Measurements from ENCODE around the gene RGPD8.
"Not testable (repeated sequence)": the region's sequence is repeated elsewhere in the genome, so short reads cannot be mapped to it uniquely, and the experiment has no call there.

Gene RGPD8

DNA sequence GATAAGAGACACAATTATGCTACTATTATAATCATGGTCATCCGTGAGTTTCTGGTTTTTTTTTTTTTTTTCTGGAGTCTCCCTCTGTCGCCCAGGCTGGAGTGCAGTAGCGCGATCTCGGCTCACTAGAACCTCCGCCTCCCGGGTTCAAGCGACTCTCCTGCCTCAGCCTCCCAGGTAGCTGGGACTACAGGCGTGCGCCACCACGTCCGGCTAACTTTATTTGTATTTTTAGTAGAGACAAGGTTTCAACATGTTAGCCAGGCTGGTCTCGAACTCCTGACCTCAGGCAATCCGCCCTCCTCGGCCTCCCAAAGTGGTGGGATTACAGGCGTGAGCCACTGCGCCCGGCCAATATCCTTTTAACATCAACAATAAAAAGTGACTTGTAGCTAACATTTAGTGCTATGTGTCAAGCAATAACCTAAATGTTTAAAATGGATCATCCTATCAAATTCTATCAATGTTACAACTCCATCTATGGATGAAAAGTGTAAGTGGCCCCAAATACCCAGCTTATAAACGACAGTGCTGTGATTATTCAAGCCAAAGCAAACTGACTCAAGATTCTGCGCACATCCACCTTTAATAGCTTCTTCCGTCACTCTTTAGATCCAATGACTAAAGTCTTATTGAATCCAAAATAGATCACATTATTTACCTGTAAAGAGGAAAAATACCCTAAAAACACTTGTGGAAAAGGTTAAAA, 1.7 kb downstream of the RGPD8 start:
- DNase-seq (ENCODE audit: low read depth) = peak; percentile 52
- H3K4me3 ChIP-seq (ENCODE audit: low read depth, low read length) = not testable (repeated sequence)

DNA sequence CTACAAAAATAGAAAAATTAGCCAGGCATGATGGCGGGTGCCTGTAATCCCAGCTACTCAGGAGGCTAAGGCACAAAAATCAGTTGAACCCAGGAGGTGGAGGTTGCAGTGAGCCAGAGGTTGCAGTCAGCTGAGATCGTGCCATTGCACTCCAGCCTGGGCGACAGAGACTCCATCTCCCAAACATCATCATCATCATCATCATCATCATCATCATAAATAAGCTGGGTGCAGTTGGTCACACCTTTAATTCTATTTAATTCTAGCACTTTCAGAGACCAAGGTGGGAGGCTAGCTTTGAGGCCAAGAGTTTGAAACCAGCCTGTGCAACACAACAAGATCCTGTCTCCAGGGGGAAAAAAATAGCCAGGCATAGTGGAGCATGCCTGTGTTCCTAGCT, 8.9 kb downstream of the RGPD8 start:
- DNase-seq (ENCODE audit: low read depth); H3K4me3 ChIP-seq (ENCODE audit: low read depth, low read length): not testable (repeated sequence)

DNA sequence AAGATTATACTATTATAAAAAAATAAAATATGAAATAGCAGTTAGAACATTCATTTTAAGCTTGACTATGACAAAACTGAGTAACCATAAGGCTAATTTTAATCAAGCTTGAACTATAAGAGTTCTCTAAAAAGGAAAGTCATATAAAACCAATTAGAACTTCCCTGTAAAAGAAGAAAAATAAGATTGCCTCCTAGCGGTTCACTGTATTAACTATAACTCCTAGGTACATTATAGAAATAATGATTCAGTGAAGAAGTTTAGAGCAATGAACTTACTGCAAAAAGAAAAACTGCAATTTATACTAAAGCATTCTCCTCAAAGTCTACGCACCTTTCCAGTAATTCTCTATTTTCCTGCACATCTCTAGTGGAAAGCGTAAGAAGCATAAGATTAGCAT, 16.6 kb downstream of the RGPD8 start:
- H3K4me3 ChIP-seq (ENCODE audit: low read depth, low read length) = not testable (repeated sequence)
- DNase-seq (ENCODE audit: low read depth) = peak; percentile 18

DNA sequence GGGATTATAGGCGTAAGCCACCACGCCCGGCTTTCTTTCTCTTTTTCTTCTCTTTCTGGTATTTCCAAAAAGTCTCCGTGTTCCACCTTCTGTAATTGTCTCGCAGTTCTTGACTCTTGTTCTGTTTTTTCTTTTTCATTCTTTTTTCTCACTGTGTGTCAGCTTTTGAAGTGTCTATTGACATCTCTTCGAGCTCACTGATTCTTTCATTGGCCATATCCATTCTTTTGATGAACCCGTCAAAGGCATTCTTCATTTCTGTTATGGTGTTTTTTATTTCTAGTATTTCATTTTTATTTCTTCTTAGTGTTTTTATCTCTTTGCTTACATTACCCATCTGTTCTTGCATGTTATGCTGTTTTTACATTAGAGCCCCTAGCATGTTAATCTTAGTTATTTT, 73.4 kb downstream of the RGPD8 start:
- not testable (repeated sequence) for DNase-seq (ENCODE audit: low read depth); H3K4me3 ChIP-seq (ENCODE audit: low read depth, low read length)

DNA sequence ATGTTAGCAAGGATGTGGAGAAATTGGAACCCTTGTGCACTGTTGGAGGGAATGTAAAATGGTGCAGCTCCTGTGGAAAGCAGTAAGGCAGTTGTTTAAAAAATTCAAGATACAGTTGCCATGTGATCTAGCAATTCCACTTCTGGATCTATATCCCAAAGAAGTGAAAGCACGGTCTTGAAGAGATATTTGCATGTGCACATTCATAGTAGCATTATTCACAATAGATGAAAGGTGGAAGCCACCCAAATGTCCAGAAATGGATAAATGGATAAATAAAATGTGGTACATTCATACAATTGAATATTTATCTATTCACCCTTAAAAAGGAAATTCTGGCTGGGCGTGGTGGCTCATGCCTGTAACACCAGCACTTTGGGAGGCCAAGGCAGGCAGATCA, 79.1 kb downstream of the RGPD8 start:
- H3K4me3 ChIP-seq (ENCODE audit: low read depth, low read length); DNase-seq (ENCODE audit: low read depth): not testable (repeated sequence)

DNA sequence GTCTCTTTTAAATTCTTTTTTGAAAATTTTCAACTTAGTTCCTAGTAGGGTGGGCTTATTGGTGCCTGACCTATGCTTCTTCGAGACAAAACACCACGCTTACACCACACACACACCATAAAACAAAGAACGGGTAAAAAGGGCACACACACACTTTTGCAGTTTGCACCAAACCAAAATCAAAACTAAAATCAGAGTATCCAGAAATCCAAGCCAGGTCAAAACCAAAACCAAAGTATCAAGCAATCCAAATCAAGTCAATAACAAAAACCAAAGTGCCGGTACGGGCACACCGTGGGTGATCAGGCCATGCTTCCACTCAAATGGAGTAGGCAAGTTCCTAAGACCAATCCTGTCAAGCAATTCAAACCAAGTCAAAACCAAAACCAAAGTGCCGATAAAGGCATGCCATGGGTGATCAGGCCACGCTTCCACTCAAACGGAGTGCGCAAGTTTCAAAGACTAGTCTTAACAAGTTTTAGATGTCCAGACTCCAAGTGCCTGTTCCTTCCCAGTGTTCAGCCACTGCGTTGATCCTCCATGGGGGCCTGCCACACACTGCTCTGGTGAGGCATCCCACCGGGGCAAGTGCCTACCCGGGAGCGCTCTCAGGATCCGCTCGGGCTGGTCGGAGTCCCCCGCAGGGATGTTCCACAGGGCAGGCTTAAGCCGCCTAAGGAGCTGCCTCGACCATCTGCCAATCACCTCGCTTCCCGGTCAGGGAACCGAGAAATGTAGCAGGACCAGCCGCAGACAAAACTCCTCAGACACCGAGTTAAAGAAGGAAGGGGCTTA, 80.4 kb downstream of the RGPD8 start:
- not testable (repeated sequence) for H3K4me3 ChIP-seq (ENCODE audit: low read depth, low read length); DNase-seq (ENCODE audit: low read depth)

DNA sequence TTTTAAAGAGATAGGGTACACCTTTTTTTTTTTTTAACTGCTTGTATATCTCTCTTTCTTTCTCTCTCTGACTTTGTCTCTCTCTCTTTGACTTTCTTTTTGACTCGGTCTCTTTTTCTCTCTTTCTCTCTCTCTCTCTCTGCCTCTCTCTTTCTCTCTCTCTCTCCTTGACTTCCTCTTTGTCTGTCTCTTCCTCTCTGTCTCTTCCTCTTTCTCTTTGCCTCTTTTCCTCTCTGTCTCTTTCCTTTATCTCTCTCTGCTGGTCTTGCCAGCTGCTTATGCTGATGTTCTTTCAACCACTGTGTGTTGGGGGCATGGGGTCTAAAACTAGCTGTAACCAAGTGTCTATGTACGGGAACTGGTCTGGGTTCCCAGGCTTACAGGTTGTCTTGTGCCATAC, 81.2 kb downstream of the RGPD8 start:
- not testable (repeated sequence) for H3K4me3 ChIP-seq (ENCODE audit: low read depth, low read length)

DNA sequence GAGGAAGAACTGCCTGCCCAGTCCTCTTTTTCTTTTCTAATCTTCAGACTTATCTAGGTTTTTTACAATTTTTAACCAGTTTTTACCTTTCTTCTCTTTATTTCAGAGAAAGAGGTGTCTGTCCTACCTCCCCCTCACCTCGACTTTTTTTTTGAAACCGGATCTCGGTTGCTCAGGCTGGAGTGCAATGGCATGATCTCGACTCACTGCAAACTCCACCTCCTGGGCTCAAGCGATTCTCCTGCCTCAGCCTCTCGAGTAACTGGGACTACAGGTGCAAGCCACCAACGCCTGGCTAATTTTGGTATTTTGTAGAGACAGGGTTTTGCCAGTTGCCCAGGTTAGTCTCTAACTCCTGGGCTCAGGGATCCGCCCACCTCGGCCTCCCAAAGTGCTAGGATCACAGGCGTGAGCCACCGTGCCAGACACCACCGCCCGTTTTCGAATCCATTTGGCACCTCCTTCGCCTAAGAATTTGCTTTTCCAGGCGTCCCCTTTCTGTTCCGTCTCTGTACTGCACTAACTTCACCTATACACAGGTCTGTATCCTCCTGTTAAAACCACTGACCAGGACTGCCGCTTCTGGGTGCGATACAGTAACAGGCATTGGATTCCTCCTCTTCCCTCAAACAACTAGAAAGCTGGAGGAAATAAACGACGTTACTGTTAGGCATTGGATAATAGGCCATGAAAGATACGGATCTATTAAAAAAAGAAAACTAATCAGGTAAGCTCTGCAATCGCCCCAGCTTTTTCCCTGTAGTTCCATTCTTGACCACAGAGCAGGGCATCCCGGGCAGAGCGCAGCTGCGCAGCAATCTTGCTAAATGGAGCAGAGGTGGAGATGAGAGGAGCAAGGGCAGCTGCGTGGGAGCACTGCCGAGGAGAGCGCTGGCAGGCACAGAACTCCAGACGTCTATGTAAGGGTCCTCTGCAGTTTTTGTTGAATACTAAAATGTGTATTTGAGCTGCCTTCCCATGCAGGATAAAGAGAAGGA, 88.1 kb downstream of the RGPD8 start:
- no peak for DNase-seq (ENCODE audit: low read depth)
- H3K4me3 ChIP-seq (ENCODE audit: low read depth, low read length) = no peak overlapping the region

More for the DNA sequence above, 81.2 kb downstream of the RGPD8 start:
- DNase-seq (ENCODE audit: low read depth) = not testable (repeated sequence)

DNA sequence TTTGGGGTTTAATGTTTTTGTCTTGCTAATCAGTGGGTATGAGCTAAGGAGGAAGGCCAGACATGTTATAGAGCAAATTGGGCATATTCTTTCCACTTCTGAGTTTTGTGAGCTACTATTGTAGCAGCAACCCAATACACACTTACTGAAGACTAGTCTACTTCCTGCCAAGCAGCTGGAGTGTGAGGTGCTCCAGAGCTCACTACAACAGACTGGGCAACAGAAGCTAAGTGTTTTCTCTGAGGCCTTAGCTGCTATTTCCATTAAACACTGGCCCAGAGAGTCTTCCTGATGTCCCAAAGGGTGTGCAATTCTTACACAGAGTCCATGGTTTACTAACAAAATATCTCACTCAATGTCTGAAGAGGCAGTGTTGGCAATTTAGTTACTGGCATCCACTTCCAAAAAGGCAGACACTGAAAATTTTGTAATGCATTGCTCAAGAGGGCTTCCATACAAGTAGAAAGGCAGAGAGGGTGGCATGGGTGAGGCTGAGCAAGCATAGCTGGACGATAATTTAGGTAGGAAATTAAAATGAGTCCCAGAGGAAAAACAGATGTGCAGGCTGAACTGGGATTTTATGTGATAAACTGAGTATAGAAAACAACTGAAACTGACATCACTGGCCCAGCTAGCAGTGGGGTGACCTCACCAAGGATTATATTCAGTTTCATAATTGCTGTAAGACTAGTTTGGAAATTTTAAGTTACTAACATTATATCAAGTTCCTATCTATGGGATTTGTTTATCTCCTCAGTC, 89.4 kb downstream of the RGPD8 start:
- no peak for DNase-seq (ENCODE audit: low read depth)
- TF ChIP-seq, protein P1, sequence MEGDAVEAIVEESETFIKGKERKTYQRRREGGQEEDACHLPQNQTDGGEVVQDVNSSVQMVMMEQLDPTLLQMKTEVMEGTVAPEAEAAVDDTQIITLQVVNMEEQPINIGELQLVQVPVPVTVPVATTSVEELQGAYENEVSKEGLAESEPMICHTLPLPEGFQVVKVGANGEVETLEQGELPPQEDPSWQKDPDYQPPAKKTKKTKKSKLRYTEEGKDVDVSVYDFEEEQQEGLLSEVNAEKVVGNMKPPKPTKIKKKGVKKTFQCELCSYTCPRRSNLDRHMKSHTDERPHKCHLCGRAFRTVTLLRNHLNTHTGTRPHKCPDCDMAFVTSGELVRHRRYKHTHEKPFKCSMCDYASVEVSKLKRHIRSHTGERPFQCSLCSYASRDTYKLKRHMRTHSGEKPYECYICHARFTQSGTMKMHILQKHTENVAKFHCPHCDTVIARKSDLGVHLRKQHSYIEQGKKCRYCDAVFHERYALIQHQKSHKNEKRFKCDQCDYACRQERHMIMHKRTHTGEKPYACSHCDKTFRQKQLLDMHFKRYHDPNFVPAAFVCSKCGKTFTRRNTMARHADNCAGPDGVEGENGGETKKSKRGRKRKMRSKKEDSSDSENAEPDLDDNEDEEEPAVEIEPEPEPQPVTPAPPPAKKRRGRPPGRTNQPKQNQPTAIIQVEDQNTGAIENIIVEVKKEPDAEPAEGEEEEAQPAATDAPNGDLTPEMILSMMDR (conservative IDR thresholded peaks at IDR 0.05; ENCODE audit: low read depth, low read length) = no peak
- H3K4me3 ChIP-seq (ENCODE audit: low read depth, low read length) = no peak overlapping the region

More for the DNA sequence above, 88.1 kb downstream of the RGPD8 start:
- TF ChIP-seq, protein P1 (conservative IDR thresholded peaks at IDR 0.05; ENCODE audit: low read depth, low read length) = peak; percentile 24

DNA sequence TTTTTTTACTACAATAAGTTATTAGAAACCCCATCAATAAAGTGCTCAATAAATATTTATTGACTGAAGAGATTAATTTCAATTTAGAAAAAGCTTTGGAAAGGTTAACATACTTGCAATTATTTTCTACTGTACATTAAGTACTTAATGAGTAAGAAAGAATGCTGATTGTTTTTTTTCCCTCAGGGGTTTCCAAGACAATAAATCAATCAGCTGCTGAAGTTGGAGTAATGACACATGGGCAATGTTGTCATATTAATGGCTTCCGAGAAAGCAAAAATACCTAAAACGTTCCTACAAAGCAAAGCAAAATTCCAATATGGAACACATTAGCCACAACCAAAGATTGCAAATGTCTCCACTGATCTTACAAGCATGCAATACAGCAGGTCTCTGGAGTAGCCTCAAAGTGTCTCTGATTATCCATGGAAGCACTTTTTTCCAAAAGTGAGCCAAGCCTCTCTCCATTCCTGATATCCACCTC, 91.3 kb downstream of the RGPD8 start:
- H3K4me3 ChIP-seq (ENCODE audit: low read depth, low read length) = no peak overlapping the region
- no peak for DNase-seq (ENCODE audit: low read depth)
- TF ChIP-seq, protein P1 (conservative IDR thresholded peaks at IDR 0.05; ENCODE audit: low read depth, low read length) = no peak

Measured in choroid plexus epithelial cell (primary cell).